Hematopoietic multipotent progenitor cell (in vitro differentiated cells): ENCODE measurements around the gene SLC24A4. TPM values are rescaled to one million over a fixed set of nuclear protein-coding genes. Genes with fewer than 3 reads are reported as not detected.

Source experiments
- DNase-seq, 3 donors: peaks; one replicate each; pipeline ENCODE4 v3.0.0-alpha.2; 2011 to 2015; ENCODE audit warnings: low read depth in 2 of 3, low spot score in 2 of 3
- total RNA-seq: library from RNA; depleted of rRNA; stranded (reverse); fragments of >200 nt; gene quantifications from one replicate; pipeline ENCODE4 v1.2.3, GENCODE V29; 2012

Gene SLC24A4
- total RNA-seq, 1 donor = 0.54 TPM

DNA sequence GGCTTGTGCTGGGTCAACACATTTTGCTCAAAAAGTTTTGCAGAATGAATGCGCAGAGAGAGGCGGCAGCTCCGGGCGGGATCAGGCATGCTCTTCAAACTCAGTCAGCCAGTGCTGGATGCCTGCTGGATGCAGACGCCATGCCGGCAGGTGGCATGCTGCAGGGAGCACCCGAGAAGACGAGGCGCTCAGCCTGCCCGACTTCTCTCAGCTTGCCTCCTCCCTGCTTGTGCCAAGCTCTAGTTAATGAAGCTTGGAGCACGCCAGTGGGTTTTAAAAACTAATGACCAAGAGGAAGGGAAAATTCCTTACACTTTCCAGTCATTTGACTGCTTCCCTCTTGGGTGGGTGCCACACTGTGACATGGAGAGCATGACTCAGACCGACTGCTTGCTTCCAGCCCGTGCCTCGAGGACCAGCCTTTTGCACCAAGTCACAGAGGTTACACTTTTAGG is 39.8 kb downstream of the SLC24A4 start:
- no peak for DNase-seq

DNA sequence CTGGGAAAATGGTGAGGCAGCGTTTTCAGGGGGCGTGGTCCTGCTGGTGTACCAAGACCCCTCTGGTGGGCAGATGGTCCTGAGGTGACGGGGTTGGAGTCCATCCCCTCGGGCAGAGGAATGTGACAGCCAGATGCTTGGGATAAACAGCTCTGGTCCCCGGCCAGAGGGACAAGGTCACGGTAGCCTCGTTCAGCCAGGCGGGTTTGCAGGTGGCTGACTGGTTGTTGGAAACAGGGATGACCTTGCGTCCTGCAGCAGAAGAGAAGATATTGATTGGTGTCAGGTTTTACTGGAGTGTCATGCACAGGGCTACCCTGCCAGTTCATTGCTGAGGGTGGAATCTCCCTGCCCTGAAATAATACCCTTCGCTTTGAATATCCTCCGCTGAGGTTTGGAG is 43.3 kb downstream of the SLC24A4 start:
- no peak for DNase-seq

GRCh38 chr14:92368001-92368400 is 45.0 kb downstream of the SLC24A4 start:
- no peak for DNase-seq

DNA sequence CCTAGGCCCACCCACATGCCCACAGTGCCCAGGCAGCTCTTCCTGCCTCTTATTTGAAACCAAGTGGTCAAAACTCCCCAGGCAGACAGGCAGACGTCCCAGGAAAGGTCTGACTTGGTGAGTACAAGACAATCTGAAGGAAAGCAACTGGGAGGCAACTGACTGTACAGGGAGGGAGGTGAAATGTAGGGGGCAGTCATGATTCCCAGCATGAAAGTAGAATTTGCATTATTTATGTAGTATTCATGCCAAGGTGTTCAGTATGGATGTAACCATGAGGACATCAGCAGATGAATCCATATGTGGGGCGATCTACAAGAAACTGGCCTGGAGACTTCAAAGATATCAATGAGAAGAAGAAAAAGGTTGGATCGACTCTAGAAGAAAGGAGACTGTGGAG is 46.1 kb downstream of the SLC24A4 start:
- no peak for DNase-seq

- DNase-seq = no peak
These were observed 49.3 kb downstream of the SLC24A4 start for GRCh38 chr14:92372230-92372629.

DNA sequence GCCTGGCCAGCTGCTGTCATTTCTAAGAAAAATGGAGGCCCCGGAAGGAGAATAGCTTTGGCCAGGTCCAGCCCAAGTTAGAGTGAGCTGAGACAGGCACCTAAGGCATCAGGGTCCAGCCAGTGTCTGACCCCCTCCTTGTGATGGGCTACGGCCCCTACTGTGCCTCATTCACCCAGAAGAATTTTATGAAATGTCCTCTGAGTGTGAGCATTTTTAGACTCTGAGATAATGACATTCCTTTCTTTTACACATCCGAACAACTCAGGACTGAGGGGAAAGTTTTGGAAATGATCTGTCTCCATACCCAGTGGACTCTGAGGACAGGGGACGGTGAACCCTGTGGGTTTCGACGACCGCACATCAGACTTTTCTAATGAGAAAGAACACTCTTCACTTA is 50.4 kb downstream of the SLC24A4 start:
- no peak for DNase-seq

GRCh38 chr14:92380131-92380530 is 57.2 kb downstream of the SLC24A4 start:
- DNase-seq = no peak

- no peak for DNase-seq
These were observed 57.6 kb downstream of the SLC24A4 start for GRCh38 chr14:92380582-92380981.

DNA sequence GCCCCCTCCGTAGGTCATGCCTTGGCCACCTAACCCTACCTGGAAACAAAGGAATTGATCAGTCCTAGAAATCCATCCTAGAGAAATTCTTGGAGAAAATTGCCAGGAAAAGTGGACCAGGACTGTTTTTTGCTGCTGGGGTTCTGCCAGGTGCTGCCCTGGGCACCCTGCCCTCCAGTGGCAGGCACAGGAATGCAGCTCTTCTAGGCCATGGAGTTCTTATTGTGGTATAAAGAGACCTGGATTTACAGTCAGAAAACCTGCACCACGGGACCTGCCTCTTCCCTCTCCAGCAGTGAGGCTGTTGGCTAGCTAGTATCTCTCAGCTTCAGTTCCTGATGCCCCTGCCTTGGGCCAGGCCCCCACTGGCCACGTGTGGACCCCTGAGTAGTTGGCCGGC is 59.7 kb downstream of the SLC24A4 start:
- no peak for DNase-seq

DNA sequence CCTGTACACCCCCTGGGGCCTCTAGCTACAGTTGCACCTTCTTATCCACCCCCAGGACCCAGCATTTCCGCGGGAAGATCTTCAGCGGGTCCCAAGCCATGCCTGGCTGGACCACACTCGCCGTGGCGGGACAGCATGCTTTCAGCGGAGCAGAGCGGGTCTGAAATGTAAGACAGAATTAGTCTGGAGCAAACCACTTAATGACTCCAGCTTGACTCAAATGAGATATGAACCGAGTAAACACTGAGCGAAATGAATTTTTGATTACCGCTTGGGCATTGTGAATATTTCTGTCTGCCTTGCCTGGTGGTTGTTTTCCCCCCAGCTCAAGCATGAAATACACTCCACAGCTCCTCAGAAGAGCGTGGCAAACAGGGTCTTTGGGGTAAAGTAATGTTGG is 60.8 kb downstream of the SLC24A4 start:
- DNase-seq = no peak

DNA sequence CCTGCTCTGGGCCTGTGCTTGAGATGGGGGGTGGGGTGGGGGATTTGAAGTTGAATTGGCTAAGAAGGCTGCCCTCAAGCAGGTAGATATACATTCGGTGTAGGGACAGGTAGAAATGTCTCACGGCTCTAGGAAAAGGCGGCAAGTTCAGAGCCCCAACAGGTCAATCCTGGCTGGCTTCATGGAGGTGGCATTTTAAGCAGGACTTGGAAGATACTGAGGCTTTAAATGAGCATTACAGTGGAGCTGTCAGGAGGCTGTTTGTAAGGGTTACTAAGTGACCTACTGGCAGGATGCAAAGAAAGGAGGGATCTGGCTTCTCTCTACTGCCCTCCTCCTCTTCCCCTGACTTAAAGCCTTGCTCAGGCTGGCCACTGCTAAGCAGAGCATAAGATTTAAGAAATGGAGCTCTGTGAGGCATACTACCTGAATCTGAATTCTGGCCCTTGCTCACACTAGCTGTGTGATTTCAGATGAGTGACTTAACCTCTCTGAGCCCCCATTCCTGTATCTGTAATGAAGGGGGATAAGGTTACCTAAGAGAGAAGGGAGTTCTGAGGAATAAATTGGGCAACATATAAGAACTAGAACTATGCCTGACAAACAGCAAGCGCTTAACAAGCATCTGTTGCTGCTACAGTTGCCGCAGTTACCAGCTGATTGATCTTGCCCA is 61.6 kb downstream of the SLC24A4 start:
- DNase-seq = no peak

DNA sequence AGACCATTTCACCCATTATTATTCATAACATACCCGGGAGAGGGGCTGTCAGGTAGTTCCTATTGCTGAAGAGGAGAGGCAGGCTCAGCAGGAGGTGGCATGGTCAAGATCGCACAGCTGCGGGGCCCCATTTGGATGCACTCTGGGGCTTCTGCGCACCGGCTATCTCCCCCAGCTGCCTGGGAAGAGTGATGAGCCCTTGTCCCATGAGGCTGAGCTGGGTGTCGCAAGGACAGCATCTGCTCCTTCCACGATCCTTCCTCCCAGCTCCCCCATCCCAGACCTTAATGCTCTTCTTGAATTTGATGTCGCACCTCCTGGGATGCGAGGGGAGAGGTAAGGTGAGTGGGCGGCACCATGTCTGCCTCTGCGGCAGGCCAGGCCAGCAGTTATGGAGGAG is 62.6 kb downstream of the SLC24A4 start:
- DNase-seq = no peak

- DNase-seq = no peak
These were observed 63.2 kb downstream of the SLC24A4 start for GRCh38 chr14:92386165-92386564.

- DNase-seq = no peak
These were observed 63.7 kb downstream of the SLC24A4 start for GRCh38 chr14:92386637-92387036.

GRCh38 chr14:92387578-92387977 is 64.6 kb downstream of the SLC24A4 start:
- no peak for DNase-seq

GRCh38 chr14:92389598-92390158 is 66.7 kb downstream of the SLC24A4 start:
- DNase-seq = no peak

GRCh38 chr14:92391726-92392125 is 68.8 kb downstream of the SLC24A4 start:
- no peak for DNase-seq

DNA sequence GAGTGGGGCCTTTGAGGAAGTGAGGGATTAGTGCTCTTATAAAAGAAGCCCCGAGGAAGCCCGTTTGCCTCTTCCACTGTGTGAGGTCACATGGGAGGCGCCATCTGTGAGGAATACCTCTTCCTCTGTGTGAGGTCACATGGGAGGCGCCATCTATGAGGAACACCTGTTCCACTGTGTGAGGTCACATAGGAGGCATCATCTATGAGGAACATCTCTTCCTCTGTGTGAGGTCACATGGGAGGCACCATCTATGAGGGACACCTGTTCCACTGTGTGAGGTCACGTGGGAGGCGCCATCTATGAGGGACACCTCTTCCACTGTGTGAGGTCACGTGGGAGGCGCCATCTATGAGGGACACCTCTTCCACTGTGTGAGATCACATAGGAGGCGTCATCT is 69.7 kb downstream of the SLC24A4 start:
- no peak for DNase-seq

DNA sequence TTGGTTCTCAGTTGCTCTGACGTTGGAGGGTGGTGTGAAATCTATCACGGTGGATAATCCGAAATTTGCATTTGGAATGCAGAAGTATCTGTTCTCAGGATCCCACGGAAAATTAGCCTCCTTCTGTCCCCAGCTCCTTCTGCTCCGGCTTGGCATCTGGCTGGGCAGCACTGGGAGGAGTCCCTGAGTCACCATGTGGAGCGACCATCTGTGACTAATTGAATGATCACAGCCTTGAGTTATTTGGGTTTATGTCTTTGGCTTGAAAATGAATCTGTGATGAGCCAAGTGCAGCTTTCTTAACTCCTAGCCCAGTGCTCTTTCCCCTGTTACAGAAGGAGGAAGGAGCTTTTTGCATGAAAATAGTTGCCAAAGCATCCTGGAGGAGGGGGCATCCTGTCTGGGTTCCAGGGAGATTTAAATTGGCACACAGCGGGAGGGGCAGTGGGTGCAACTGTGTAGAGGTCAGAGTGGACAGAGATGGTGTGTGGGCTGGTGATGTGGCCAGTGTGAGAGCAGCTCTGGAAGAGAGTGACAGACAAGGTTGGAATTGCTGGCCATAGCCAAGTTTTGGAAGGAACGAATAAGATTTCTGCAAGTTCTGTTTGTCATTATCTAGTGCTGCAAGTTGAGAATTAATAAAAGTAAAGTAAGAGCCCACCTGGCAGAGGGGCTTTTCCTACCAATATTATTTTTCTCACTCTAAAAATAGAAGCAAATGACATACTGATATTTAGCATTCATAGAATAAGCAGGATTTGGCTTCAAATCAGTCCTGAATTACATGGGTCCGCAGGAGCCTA is 74.4 kb downstream of the SLC24A4 start:
- no peak for DNase-seq

- no peak for DNase-seq
These were observed 75.1 kb downstream of the SLC24A4 start for GRCh38 chr14:92397953-92398564.

- DNase-seq = no peak
These were observed 76.1 kb downstream of the SLC24A4 start for GRCh38 chr14:92398888-92399636.
